ENCODE measurements around the gene CNGA2.

Gene CNGA2

GRCh38 chrX:151753313-151754046 lies 18.9 kb downstream of the CNGA2 start:
- no peak for DNase-seq

GRCh38 chrX:151754047-151754429 lies 19.5 kb downstream of the CNGA2 start:
- DNase-seq, result no peak

GRCh38 chrX:151754641-151755215 lies 20.2 kb downstream of the CNGA2 start:
- no peak for DNase-seq

- DNase-seq, result no peak
Observed at GRCh38 chrX:151759041-151759708, 24.6 kb downstream of the CNGA2 start.

- no peak for DNase-seq
Observed at GRCh38 chrX:151762802-151763201, 28.3 kb downstream of the CNGA2 start.

- DNase-seq, result no peak
Observed at GRCh38 chrX:151763711-151764110, 29.2 kb downstream of the CNGA2 start.

DNA sequence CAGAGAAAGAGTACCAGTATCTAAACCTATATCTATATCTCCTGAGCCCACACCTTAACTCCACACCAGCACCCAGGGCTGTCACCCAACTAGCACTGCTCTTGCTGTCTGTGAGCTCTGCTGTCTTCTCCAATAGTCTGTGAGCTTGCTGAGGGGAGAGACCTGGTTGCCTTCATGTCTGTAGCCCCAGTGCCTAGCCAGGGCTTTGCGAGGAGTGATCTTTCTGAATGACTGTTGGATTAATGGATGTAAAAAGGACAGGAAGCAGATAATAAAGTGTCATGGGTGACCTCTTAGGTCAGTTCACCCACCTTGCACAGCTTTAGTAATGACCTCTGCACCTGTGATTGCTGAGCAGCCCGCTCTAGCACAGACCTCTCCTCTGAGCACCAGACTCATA lies 30.5 kb downstream of the CNGA2 start:
- no peak for DNase-seq

- DNase-seq, result no peak
Observed at GRCh38 chrX:151771726-151772125, 37.2 kb downstream of the CNGA2 start.

DNA sequence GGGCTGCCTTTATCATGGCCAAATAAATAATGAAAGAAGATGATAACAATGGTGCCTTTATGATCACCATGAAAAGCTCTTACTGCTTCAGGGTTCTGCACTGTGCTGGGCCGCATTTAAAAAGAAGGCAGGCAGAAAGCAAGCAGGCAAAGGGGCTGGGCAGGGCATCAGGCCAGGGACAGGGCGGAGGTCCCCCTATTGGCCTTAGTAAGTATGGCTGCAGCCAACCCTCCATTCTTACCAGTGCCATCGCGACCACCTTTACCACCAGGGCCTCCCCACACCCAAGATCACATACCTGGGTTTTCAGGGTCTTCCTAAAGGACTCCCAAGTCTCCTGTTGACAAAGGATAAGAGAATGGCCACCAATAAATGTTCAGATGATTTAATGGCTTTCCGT lies 38.9 kb downstream of the CNGA2 start:
- no peak for DNase-seq

DNA sequence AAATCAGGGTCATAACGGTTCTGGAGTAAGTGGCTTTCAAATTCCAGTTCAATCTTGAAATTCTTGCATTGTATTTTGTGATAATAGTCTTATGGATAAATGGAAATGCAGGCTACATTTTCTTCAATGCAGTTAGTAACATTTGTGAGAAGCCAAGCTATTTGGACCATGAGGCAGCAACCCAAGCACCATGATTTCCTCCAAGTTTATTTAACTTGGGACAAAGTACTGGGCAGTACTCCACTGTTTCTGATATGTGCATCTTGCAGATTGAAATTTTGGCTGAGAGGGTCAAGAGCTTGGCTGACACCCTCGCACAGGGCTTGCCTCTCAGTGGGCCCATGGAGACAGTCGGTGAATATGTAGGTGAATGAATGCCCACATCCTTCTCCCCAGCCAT lies 39.9 kb downstream of the CNGA2 start:
- DNase-seq, result no peak

DNA sequence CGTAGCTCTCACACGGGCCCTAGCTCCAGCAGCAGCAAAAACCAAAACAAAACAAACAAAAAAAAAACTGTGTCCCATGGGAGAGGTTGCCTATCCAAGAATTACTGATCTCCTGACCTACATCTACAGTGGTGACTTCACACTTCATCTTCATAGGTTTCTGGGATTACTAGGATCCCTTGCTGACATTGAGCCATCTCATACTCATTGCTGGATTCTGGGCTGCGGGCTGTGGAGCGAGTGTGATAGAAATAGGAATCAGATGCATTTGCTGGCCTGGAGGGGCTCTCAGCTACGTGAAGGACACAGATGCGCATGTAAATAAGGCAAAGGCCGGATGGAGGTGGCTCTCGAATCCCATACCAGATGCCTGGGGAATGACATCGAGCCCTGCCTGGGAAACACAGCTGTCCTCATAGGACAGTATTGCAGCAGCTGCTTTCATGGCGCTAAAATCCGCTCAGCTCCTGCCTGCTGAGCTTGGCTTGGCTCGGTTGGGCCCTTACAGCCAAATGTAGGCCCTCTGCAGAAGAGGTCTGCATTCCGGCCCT lies 41.7 kb downstream of the CNGA2 start:
- no peak for DNase-seq

GRCh38 chrX:151776936-151777335 lies 42.4 kb downstream of the CNGA2 start:
- DNase-seq, result no peak

- no peak for DNase-seq
Observed at GRCh38 chrX:151779258-151779657, 44.7 kb downstream of the CNGA2 start.

DNA sequence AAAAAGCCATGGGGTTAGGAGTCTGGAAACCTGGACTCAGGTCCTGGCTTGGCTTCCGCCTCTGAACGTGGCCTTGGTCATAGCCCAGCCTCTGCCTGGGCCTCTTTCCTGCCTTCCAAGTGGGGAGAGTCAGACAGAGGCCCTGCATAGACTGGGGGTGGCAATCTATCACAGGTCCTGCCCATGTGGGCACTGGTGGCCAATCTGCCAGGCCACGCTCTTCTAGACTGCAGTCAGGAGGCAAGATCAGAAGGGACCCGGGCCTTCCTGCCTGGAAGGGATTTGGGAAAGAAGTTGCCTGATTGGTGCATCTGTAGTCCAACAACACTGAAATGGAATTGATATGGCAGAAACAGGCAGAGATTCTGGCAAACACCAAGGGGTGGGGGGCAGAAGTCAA lies 46.1 kb downstream of the CNGA2 start:
- DNase-seq, result no peak

- no peak for DNase-seq
Observed at GRCh38 chrX:151789179-151789800, 54.7 kb downstream of the CNGA2 start.

- DNase-seq, result no peak
Observed at GRCh38 chrX:151790481-151791160, 56.1 kb downstream of the CNGA2 start.

GRCh38 chrX:151791961-151792360 lies 57.4 kb downstream of the CNGA2 start:
- no peak for DNase-seq

GRCh38 chrX:151792505-151792904 lies 58.0 kb downstream of the CNGA2 start:
- no peak for DNase-seq

- DNase-seq, result no peak
Observed at GRCh38 chrX:151793886-151794285, 59.3 kb downstream of the CNGA2 start.

Data from NCI-H446 treated with DMSO at 0.1 percent for 48 hours (cell line).